HepG2 (cell line): ENCODE measurements around the gene THUMPD1.

ENCODE experiments used
- BRF2 ChIP-seq: sonication (generic); formaldehyde crosslinking; IDR thresholded peaks from 2 replicates; pipeline ENCODE4 v1.8.1; 2022; ENCODE audit warnings: mild to moderate bottlenecking, missing genetic modification reagents
- TFE3 ChIP-seq: IDR thresholded peaks from 2 replicates; pipeline ENCODE4 v1.6.1; 2016

DNA sequence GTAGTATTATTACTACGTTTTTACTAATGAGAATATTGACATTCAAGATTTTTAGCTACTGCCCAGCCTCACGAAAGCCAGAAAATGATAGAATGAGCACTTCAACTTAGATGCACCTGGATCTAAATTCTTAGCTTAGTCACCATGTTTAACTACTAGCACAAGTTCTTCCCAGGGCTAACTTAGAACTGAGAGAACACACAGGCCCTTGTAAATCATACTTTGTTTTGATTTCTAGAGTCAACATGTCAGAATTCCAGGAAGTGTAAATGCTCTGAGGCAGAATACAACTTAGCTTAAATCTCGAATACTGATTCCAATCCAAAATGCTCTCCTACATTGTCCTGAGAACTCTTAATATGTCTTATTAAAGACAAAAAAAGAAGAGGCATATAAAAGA, 37.3 kb downstream of the THUMPD1 start:
- no peak for TF ChIP-seq BRF2 (CRISPR knock-in tag)
- no peak for TF ChIP-seq TFE3 (CRISPR knock-in tag)
